ENCODE measurements around the gene GPC6.

Gene GPC6

DNA sequence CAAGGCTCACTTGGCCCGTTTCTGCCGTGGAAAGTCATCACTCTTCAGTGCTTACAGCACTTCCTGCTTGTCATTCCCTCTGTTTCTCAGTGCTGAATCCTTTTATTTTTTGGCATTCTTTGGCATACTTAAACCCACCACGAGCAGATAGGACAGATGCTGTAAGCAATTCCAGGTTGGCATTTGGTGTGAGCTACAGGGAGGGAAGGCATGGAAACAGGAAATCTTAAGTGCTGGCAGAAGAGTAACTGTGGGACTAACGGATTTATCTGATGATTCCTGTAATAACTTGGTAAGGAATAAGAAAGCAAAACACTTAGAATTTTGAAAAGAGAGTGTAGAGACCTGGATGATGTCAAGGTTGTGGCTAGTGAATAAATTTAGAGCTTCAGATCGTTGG, 273.4 kb downstream of the GPC6 start:
- no peak for DNase-seq (ENCODE audit: low read depth in 2 of 2)

DNA sequence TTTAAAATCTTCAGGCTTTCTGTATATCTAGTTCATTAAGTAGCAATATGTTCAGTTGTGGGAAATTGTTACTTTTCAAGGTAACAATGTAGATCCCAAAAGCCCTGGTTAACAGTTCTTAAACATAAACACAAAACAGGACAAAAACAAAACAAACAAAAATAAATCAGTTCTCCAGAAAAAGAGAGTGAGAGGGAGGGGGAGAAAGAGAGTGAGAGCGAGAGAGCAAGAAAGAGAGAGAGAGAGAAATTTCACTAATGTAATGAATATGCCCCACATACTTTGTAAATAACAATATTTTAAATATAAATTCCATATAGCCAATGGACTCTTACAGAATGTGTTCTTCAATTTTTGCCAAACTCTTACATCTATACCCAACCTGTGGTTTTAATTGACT, 275.5 kb downstream of the GPC6 start:
- DNase-seq (ENCODE audit: low read depth in 2 of 2): no peak

DNA sequence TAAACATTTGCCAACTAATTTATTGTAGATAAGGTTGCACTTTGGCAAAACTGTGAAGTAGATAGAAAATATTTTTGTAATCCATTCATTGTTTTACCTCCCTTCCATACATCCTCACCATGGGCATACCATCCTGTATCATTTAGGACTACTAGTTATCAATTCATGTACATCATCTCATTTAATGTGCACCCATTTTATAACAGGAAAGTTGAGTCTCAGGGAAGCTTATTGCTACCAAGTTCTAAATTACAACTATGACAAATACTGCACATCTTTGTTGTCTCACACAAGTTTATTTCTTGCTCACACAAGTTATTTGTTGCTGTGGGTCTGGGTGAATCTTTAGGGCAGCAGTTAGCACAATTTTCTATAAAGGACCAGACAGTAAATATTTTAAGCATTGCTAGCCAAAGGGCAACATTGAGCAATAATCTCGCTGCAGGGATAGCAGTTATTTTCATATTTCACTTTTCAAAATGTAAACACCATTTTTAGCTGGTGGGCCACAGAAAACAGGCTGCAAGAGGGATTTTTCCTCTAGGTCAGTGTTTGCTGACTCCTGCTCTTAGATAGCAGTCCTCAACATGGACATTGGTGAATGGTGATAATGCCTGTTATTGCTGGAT, 276.5 kb downstream of the GPC6 start:
- DNase-seq (ENCODE audit: low read depth in 2 of 2): no peak

DNA sequence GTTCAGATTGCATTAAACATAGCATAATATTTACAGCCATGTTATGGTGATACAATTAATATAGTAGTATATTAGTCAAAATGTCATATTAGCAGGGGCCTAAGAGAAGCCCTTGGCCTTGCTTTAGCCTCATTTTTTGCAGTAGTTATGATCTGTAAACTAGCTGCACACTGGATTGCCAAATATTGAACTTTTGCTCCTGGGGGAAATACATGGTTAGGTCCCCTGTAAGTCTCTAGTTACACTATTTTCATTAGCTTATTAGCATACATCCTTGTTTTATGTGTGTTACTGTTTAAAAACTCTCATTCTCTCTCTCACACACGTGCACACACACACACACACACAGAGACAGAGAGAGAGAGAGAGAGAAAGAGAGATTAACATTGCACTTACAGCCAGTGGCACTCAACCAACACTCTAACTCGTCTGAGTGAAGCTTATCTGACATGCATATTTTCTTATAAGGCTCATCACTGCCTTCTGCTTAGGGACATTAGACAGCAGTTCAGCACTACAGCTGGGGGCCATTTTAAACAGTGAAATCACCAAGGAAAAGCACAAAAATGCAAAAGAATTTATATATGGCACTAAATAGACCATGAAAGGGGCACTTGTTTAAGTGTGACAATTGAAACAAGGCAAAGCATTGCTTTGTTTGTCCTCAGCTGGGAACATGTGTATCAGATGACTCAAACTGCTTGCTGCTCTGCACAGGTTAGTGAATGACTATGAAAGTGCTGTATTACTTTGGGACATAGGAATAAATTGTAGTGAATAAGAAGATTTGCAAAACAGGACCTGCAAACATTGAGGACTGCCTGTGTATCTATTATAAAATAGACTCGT, 278.7 kb downstream of the GPC6 start:
- no peak for DNase-seq (ENCODE audit: low read depth in 2 of 2)

DNA sequence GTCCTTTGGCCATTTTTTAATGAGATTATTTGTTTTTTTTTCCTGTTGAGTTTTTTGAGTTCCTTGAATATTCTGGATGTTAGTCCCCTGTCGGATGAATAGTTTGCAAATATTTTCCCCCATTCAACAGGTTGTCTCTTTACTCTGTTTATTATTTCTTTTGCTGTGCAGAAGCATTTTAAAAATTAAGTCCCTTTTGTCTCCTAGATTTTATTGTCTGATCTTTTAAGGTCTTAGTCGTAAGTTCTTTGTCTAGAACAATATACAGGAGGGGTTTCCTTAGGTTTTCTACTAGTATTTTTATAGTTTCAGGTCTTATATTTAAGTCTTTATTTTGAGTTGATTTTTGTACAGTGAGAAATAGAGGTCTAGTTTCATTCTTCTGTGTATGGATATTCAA, 284.4 kb downstream of the GPC6 start:
- no peak for DNase-seq (ENCODE audit: low read depth in 2 of 2)

DNA sequence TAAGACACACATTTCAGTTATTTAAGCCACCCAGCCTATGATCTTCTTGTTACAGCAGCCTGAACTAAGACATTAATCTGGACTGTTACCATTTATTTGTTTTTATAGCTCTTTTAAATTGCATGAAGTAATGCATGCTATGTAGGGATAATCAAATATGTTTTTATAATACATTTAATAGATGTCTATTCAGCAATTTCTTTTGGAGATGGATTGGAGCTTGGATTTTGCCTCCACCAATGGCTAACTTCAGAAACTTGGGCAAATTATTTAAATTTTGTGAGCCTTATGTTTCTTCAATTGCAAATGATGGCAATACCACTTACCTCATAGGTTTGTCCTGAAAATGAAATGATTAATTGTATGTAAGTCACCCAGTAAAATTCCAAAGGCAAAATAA, 288.7 kb downstream of the GPC6 start:
- no peak for DNase-seq (ENCODE audit: low read depth in 2 of 2)

DNA sequence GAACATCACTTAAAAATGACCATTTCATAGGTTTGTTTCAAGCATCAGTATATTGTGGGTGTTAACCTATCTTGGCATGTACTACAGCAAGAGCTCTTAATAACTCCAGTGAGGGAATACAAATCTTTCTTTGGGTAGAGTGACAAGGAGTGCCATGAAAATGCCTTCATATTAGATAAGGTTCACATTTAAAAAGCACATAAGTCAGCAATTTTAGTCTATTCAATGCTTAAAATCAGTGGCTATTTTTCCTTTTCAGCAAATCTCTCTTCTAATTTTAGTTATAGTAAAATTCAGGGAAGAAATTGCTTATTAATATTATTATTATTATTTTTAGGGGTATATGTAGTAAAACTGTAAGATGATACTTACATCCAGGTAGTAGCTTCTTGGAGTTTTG, 291.1 kb downstream of the GPC6 start:
- no peak for DNase-seq (ENCODE audit: low read depth in 2 of 2)

DNA sequence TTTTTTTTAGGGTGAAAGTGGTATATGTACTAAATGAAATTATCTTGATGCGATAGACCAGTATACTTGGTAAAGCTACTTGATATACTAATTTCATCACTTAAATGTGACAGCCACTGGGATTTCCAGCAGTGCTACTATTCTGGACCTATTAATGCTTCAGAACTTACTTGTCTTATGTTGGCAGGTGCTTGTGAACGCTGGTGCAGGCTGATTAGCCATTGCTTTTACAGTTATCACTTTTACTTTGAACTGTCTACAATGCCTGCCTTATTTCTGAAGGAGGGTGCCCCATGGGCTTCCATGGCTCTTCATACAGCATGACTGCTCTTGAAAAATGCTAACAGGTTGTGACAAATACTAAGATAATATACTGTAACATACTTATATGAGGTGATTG, 294.7 kb downstream of the GPC6 start:
- DNase-seq (ENCODE audit: low read depth in 2 of 2): no peak

DNA sequence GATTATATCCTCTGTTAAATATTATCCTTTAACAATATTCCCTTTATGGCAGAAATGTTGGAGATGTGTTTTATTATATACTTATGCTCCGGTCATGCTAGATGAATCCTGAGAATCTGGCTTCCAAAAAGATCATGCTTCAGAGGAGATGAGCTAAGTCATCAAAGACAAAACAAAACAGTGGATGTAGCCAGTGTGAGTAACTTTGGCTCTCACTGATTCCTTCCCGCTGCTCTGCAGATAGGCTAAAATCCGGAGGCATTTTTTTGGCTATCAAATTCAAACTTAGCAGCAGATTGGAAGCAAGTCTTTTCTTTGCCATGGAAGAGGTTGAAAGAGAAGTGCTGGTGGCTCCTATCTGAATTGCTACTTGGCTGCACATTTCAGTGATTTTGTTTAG, 295.9 kb downstream of the GPC6 start:
- DNase-seq (ENCODE audit: low read depth in 2 of 2): no peak

DNA sequence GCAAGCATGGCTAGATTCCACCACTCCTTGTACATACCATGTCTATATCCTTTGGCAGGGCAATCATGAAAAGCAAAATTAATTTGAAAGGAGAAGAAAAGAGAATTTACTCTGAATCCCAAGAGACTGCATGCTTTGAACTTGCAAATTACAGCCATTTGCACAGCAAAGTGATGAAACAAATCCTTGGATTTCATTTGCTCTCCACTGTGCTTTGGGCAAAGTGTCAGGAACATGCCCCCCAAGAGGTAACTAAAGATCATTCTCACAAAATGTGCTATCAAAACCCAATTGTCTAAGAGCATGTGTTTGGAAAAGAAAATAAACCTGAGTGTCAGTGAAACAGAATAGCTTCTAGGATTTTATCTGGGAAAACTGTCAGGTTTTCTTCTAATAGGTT, 298.5 kb downstream of the GPC6 start:
- DNase-seq (ENCODE audit: low read depth in 2 of 2): no peak

DNA sequence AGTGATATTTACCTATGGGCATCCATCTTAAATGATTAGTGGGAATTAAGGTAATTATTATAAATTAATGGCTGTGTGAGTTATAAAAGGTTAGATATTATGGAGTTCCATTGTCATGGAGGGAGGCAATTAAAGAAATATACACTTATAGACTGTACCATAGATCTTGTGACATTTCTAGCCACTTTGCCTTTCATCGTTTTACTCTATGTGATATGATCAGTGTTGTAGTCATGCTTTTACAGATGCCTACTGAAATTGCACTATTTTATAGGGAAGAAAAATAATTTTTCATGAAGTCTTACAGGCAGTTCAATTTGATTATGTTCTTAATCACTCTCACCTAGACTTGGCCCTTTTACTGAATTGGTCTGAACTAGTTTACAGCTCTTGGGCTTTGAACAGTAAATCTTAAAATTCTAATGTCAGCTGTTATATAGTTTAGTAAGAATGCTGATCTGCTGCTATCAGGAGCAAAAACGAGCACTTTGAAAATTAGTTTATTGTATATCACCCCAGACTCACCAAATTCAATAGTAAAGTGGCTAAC, 301.2 kb downstream of the GPC6 start:
- DNase-seq (ENCODE audit: low read depth in 2 of 2): no peak

DNA sequence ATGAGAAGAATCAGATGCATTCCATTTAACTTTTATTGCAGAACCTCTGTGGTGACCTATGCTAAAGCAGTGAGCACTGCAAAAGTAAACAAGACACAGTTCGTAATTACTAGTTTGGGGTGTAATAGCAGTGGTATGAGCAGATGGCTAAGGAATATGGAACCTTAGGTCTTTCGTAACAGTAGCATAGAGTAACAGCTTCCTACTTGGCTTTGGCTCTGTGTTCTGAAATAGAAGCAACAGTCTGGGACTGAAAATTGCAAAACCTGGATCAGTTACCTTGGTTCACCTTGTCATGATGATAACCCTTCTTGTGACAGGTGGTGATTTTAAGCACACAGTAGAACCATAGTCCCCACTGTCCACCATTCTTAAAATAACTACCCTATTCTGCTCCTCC, 303.4 kb downstream of the GPC6 start:
- no peak for DNase-seq (ENCODE audit: low read depth in 2 of 2)

DNA sequence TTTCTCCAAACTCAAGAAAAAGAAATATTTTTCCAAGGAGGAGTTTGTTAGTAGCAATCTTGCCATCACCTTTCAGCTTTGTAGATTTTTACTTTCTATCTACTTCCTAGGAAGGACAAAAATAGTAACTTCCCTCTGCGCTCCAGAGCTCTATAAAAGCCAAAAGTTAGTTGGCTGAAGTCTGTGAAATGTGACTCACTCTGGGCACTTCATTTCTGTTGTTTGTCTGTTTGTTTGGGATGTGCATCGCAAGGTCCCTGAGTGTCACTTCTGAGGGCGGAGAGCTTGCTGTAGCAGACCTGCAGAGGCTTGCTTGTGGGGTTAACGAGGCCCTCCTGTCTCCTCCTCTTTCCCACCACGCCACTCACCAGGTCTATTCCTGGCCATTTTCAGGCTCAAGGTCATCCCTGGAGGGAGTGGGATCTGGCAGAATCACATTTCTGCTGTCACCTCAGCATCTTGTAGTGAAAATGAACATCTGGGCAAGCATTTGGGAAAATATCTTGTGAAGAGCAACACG, 307.6 kb downstream of the GPC6 start:
- no peak for DNase-seq (ENCODE audit: low read depth in 2 of 2)

DNA sequence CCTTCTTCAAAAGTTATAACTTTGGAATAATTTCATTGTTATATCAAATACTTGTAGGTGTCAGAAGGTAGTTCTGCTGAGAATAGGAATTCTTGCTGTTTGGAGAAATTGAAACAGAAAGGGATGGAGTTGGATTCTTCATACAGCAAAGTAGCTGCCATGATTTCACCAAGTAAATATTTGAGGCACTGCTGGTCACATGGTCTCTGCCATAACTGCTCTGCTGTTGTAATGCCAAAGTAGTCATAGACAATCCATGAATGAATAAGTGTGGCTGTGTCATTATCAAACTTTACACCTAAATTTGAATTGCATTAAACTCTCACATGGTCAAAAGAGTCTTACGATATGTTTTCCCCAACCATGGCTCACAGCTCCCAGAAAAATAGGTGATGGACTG, 308.6 kb downstream of the GPC6 start:
- no peak for DNase-seq (ENCODE audit: low read depth in 2 of 2)

DNA sequence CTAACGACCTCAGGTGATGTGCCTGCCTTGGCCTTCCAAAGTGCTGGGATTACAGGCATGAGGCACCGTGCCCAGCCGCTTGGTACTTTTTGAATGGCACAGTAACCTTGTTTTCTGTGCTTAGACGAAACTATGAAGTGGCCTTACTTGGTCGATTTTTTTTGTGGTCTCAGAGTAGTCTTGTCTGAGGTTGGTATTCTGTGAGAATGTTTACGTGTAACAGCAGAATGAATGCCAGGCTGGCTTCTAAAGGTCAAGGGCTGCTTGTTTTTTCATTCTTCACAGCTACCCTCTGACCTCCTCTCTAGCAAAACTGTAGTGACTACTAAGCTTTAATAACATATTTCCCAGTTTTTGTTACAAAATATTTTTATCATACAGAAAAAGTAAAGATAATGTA, 313.3 kb downstream of the GPC6 start:
- no peak for DNase-seq (ENCODE audit: low read depth in 2 of 2)

DNA sequence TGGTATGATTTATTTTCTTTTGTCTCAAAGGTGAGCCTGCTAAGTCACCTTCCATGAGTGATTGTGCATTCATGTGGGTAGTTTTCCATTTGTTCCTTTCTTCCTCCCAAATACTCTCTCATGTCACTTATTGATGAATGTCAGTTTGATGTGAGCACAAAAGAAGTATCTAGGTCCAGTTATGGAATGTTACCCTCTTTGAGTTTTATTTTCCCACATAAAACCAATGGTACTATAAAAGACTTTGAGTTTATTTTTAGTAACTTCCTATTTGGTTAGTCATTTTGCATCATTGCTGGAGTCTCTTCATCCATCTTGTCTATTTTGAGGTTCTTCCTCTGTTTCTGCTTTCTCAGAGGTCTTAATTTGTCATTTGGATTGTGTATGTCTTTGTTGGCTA, 321.3 kb downstream of the GPC6 start:
- DNase-seq (ENCODE audit: low read depth in 2 of 2): no peak

DNA sequence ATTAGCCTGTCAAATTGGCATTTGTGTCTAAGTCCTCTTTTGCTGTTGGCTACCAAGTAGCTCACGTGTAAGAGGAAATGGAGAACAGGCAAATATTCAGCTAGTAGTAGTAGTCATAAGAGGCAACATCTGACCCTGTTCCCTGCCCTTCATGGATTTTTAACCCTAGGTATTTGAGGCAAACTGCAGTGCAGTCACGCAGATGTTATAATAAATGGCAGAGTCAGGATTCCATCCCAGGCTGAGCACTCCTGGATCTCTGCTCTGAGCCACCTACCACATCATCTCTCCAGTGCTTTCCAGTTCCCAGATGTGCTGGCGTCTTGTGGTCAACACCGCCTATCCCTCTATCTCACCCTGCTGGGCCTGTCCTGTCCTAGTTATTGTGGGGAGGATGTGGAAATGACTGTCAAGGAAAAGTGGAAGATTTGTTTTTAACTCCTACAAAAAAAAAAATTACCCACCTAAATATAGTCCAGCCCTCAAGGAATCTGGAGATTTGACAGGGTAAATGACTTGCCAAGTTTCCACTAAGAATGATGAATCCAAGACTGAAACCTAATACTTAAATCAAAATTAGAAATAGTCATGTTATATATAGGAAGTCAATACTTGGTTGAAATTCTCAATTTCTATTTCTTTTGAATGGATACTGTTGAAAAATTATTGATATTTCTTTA, 322.9 kb downstream of the GPC6 start:
- DNase-seq (ENCODE audit: low read depth in 2 of 2): no peak

DNA sequence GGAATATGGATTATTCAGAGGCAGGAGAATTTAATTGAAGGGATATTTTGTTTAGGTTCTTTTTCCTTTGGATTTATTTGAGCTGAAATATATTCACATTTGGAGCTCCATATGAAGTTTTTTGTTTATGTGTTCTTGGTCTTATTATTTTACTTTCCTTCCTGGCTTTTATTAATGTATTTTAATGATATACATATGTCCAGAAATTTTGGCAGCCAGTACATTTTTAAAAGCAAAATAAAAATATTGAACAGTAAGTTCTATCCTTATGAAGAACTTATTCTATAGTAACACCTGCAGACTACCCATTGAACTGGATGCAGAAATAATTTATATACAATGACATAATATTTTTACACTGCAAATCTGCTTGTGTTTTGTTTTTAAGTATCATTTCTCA, 323.6 kb downstream of the GPC6 start:
- DNase-seq (ENCODE audit: low read depth in 2 of 2): no peak

DNA sequence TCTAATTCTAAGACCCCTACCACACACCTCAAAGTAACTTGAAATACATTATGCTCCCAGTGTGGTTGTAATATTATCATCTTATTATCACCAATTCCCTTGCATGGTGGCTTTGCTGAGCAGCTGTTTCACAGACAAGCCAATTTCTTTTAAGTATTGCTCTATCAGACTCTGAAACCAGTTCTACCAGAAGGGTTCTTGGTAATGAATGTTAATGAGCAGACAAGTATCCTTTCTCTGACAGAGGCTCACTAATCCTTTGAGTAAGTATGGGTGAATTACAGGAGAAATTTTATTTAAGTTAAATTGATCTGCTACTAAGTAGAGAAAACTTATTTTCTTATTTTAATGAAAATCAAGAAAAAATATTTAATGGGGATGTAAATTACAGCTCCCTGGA, 326.0 kb downstream of the GPC6 start:
- DNase-seq (ENCODE audit: low read depth in 2 of 2): no peak

DNA sequence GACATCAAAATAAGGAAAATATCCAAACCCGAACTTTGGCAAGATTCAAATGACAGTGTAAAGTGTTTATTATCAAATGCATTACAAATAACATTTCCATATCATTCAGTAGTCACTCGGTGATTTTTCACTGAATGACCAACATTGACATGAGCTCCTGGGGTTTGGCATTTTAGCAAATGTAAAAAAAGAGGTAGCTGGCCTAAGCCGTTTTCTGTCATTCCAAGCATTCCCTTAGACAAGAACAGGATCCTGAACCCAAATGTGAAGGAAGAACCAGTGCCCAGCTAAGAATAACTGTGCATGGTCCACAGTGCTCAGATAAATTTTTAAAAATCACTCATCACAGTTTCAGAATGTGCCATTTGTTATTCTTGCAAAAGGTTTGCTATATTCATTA, 327.9 kb downstream of the GPC6 start:
- no peak for DNase-seq (ENCODE audit: low read depth in 2 of 2)

DNA sequence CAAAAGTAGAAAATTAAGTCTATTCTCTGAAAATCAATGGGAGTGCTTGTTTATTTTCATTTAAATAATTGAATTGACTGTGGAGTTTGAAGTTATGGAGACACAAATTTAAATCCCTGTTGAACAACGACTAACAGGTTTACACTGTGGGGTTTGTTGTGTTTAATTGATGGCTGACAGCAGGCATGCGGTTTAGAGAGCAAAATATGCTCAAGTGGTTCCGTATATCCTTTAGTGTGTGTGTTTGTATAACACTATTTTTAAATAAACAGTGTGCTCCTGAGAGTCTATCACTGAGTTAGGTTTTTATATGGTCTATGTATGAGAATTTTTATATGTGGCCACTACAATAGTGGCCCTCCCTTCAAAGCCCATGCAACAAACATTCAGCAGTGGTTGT, 332.0 kb downstream of the GPC6 start:
- DNase-seq (ENCODE audit: low read depth in 2 of 2): no peak

DNA sequence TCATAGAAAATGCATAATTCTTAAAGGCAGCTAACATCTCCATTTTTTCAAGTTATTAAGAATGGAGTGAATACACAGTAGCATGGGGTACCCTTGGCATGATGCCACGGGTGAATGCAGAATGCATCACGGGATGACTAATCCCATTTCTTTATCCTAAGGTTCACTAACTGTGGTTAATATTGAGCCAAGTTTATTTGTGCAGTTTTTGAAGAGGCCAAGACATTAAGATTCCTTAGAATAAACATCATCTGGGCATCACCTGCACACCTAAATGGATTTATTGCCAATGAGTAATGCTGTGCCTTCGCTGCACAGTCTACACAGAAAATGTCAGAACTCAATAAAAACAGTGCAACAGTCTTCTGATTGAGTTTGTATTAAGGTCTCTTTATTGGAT, 333.1 kb downstream of the GPC6 start:
- DNase-seq (ENCODE audit: low read depth in 2 of 2): no peak
